Superior temporal gyrus (tissue), 1 donor: ENCODE data around the gene GABBR1.

Source experiments
- DNase-seq: peaks from one replicate; pipeline ENCODE4 v3.0.0-alpha.2; 2016; ENCODE audit errors: extremely low spot score

GABBR1 gene

DNA sequence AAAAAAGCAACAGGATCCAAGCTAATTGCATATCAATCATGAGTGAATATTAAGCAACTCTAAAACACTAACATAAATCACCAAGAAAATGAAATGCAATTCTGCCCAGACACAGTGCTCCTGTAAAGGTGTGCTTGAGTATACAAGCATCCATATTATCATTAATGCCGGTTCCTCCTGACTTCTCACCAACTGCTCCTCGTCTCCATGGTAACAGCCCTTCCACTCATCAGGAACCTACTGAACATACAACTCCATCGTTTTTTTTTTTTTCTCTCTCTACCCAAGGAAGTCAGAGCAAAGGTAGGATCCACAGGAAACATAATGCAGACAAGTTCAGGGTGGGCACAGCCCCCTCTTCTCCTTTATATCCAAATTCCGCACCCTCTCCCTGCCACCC is 12.4 kb downstream of the GABBR1 start:
- DNase-seq = no peak

DNA sequence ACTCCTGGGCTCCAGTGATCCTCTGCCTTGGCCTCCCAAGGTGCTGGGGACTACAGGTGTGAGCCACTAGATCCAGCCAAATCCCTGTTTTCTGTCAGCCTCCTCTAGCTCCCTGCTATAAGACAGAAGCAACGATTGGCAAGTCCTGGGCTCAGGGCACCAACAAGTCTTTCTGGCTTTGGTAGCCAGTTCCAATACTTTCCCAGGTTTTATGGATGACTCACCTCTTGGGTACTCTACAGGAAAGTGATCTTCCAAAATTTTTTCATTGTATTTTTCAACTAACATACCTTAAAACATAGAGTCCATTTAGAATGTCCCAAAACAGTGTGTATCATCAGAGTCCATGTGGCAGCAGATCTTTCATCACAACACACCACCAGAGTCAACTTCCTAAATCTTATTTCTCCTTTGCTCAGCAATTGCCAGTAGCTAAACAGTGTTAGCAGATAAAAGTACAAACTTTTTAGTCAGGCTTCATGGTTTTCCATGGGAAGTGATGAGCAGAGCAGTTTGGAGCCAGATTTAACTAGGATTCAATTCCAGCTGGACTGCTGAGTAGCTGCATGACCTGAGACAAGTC is 13.3 kb downstream of the GABBR1 start:
- DNase-seq = peak; percentile 10

DNA sequence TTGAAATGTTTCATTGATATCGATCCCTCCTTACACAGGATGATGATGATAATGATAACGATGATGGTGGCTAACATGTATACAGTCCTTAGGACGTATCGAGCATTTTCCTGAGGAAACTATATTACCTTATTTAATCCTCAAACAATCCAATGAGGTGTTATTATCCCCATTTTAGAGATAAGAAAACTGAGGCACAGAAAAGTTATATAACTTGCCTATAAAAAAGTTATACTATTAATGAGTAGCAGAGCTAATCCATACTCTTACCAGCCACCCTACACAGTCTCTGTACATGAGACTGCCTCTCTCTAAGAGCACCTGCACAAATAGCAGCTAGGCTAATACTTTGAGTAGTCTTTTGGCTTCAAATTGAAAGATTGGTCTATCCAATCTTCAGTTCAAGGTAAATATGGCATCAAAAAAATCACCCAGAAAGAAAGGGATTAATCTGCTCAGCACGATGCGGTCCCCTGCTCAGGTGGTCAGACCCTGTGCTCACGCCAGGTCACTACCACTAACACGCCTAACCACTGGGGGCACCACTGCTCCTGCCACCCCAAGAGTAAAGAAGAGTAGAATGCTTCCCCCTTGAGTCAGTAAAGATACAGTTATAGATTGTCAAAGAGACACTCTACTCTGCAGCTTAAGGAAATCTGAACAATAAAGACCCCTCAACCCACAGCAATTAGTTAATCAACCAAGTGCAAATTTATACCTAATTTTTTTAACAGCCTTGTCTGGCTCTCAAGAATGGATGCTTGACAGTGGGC is 15.0 kb downstream of the GABBR1 start:
- no peak for DNase-seq

DNA sequence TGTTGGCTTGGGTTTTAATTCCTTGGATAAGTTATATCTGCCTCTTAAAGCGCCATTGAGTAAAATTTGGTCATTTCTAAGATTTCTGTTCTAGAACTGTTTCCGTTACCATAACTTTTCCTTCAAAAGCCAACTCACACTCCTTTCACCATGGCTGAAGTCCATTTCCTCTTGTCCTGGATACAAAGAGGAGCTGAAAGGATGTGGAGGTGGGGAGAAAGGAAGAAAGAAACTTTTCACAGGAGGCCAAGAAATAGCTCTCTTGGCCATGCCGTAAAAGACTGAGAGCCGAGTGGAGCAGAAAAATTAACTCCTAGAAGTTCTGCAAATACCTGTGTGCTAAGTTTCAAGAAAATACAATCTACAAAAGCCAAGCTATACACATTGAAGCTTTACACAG is 21.6 kb downstream of the GABBR1 start:
- no peak for DNase-seq

GRCh38 chr6:29610540-29610939 is 22.4 kb downstream of the GABBR1 start:
- DNase-seq = no peak

- no peak for DNase-seq
Measured at GRCh38 chr6:29608131-29608530, 24.9 kb downstream of the GABBR1 start.

DNA sequence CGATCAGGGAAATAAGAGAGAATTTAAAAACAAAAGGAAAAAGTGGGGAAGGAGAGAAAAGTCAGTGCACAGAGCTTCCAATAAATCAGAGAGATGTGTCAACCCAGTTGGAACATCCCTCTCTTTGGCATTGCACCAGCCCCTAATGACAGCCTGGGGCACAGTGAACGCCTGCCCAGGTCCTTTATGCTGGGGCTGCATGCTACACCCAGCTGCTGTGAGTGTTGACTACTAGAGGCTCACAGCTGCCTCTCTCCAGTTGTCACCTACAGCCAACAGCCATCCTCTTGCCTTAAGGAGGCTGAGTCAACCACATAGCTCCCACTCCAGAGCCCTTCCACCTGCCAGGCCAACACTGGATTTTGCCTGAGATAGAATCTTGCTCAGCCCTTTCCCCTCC is 29.1 kb downstream of the GABBR1 start:
- DNase-seq = no peak

- DNase-seq = no peak
Measured at GRCh38 chr6:29603456-29603855, 29.5 kb downstream of the GABBR1 start.

DNA sequence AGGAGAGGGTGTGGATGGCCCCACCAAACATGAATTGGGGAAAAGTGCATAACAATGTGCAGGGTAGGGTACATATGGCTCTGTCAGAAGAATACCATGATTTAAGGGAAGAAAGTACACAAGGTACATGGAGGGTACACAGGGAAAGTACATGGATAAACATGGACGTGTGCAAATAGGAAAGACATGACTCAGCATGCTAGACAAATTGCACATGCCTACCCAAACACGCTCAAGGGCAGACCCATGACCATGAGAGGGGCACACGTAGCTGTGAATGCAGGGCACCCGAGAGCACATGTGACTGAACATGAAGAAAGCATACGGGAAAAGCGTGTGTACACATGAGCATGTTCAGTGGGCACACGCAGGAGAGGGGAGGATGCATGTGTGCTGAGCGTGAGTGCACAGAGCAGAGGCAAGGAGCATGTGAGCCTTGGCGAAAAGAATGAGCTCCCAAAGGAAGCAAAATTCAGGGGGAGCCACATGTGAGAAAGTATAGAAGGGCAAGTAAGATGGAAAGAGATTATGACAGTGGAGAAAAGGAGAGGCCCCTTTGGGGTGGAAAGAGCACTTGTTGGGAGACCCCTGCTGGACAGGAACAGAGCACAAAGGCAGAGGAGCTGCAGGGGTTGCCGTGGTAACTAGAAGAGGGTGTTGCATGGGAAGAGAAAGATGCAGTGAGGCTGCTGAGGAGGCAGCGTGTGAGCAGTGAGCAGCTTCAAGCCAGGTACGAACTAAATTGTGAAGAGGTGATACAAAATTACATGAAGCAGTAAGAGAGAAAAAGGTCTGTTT is 30.2 kb downstream of the GABBR1 start:
- DNase-seq = no peak

DNA sequence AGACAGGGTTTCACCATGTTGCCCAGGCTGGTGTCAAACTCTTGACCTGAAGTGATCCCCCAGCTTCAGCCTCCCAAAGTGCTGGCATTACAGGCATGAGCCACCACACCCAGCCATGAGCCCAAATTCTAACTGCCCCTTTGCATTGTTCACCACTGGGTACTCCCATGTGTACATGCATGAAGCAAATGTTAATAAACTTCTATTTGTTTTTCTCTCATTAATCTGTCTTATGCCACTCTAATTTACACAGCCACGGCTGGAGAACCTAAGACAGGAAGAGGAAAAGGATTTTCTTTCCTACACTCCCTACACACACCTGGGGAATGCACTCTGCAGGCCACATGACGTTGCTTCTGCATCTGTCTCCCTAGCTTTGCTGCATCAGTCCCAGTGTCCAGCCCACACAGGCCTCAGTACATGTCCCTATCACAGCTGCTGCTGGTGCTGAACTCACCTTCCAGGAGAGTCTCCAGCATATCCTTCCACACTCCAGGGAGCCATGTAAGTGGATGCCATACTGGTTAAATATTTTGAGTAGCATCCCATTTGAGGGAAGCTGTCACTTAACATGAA is 34.7 kb downstream of the GABBR1 start:
- DNase-seq = no peak

GRCh38 chr6:29597184-29597583 is 35.8 kb downstream of the GABBR1 start:
- no peak for DNase-seq

DNA sequence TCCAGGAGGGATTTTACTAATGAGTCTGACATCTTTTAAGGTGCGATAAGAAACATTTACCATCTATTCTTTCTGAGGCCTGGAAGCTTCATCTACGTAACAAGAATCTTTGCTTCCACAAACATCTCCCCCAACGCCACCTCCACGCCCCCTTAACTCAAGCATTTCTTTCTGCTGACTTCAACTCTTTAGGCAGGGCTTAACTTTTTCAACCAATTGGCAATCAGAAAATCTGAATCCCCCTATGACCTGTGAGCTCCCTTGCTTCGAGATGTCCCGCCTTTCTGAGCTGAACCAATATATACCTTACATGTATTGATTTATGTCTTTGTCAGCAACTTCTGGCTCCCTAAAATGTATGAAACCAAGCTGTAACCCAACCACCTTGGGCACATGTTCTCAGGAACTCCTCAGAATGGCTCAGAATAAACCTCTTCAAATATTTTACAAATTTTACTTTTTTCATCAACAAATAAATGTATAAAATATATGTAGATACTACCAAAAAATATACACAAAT is 36.5 kb downstream of the GABBR1 start:
- DNase-seq = no peak

GRCh38 chr6:29593199-29593855 is 39.7 kb downstream of the GABBR1 start:
- DNase-seq = no peak

GRCh38 chr6:29591677-29592076 is 41.3 kb downstream of the GABBR1 start:
- no peak for DNase-seq

DNA sequence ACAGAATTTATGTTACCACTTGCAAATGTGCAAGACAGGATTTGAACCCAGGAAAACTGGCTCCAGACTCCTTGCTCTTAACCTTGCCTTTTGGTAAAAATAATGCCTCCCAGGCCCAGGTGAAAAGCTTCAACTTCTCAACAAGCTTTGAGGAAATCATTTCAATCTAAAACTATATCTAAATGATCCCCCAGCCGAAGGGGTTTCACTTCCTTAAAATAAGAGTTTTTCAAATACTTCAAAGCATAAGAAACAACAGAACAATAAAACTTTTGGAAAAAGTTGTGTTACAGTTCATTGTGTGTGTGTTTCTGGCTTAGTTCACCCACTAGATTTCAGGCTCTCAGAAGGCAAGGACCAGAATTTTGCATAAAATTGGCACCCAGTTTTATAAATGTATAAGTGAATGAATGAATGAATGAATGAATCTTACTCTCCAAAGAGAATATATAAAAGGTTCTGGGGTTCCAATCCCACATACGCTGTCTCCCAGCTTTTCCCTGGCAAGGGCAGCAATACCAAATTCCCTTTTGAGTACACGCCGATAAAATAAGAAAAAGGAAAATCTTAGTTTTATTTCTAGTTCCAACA is 42.7 kb downstream of the GABBR1 start:
- no peak for DNase-seq

DNA sequence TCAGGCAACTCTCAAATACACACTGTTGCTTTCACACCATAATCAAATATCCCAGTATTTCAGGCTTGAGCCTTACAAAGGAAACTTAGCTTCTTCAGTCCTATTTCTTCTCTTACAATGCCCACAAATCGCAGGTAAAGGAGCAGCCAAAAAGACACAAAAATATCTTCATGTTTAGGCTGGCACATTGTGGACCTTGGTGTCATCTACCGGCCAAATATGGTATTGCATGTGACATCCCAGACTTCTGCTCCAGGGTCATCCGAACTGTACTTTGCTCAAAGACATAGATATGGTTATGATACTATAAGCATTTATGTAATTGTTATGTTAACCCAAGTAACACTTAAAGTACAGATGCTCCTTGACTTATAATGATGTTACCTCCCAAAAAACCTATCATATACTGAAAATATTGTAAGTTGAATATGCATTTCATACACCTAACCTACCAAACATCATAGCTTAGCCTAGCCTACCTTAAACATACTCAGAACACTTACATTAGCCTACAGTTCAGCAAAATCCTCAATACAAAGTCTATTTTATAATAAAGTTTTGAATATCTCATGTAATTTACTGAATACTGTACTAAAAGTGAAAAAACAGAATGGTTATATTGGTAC is 43.4 kb downstream of the GABBR1 start:
- peak; percentile 83 for DNase-seq

- DNase-seq = no peak
Measured at GRCh38 chr6:29584821-29585220, 48.2 kb downstream of the GABBR1 start, which contains the start of gene OR2H2. Gene OR2H2 (plus strand): TSS chr6:29585121. CDS start chr6:29587945, 2,824 bp downstream.

- DNase-seq = no peak
Measured at GRCh38 chr6:29577544-29577943, 55.4 kb downstream of the GABBR1 start.

GRCh38 chr6:29576056-29576455 is 56.9 kb downstream of the GABBR1 start:
- no peak for DNase-seq

DNA sequence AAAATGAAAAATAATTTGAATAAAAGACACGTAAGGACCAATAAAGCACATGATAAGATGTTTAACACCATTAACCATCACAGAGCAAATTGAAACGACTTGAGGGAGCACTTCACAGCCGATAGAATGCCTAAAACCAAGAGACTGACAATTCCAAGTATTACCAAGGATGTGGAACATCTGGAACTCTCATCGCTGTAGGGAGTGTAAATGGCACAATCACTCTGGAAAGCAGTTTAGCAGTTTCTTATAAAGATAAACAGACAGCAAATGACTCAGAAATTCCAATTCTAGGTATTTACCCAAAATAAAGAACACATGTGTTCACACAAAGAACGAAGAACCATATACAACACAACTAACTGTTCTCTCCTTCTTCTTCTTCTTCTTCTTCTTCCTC is 65.0 kb downstream of the GABBR1 start:
- DNase-seq = no peak

DNA sequence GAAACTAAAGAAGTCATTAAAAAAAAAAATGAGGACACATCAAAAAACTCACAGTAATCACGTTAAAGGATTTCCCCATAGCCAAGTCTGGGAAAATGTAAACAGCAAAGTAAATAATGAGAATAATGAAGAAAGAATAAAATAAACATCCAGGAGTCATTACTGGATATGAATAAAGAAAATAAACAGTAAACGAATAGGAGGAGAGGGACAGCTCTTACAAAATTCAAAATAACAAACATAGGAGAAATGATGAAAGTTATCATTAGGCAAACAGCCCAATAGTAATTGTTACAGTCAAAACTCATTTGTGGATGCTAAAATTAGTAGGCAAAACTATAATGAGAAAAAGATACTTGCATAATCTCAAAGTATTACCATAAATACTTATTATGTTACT is 65.4 kb downstream of the GABBR1 start:
- no peak for DNase-seq
